Activated naive CD4-positive, alpha-beta T cell (primary cell): ENCODE results near the gene CD82.

Source experiments
- DNase-seq, 4 experiments: peaks; one replicate each; lab custom pipeline; 2025; lab: John Stamatoyannopoulos, UW

CD82 gene

GRCh38 chr11:44565211-44565952 is at the start of gene CD82:
Gene CD82, plus strand, starts transcription at chr11:44565663. Its CDS starts 29,000 bp downstream, at chr11:44594663.
- peak; percentile 93 to 97 (median 95) for DNase-seq

GRCh38 chr11:44516688-44517507 is 48.6 kb upstream of the CD82 start:
- DNase-seq, result no peak

GRCh38 chr11:44517541-44517940 is 47.9 kb upstream of the CD82 start:
- no peak for DNase-seq

GRCh38 chr11:44518968-44519550 is 46.4 kb upstream of the CD82 start:
- DNase-seq, result no peak

- no peak for DNase-seq
These were observed 45.3 kb upstream of the CD82 start for GRCh38 chr11:44519989-44520737.

GRCh38 chr11:44521148-44521547 is 44.3 kb upstream of the CD82 start:
- DNase-seq, result no peak

- DNase-seq, result no peak
These were observed 43.2 kb upstream of the CD82 start for GRCh38 chr11:44522294-44522693.

- DNase-seq, result no peak
These were observed 41.1 kb upstream of the CD82 start for GRCh38 chr11:44524346-44524745.

GRCh38 chr11:44524751-44525201 is 40.7 kb upstream of the CD82 start:
- DNase-seq, result no peak

GRCh38 chr11:44525473-44526252 is 39.8 kb upstream of the CD82 start:
- DNase-seq, result no peak

GRCh38 chr11:44526438-44526837 is 39.0 kb upstream of the CD82 start:
- no peak for DNase-seq

GRCh38 chr11:44527476-44527875 is 38.0 kb upstream of the CD82 start:
- no peak for DNase-seq

GRCh38 chr11:44528103-44528502 is 37.4 kb upstream of the CD82 start:
- DNase-seq, result no peak

GRCh38 chr11:44528581-44528980 is 36.9 kb upstream of the CD82 start:
- DNase-seq, result no peak

GRCh38 chr11:44529895-44530412 is 35.5 kb upstream of the CD82 start:
- no peak for DNase-seq

GRCh38 chr11:44530413-44531115 is 34.9 kb upstream of the CD82 start:
- no peak for DNase-seq

GRCh38 chr11:44531116-44531504 is 34.4 kb upstream of the CD82 start:
- DNase-seq, result no peak

GRCh38 chr11:44531636-44532035 is 33.8 kb upstream of the CD82 start:
- no peak for DNase-seq

- no peak for DNase-seq
These were observed 32.7 kb upstream of the CD82 start for GRCh38 chr11:44532809-44533208.

- DNase-seq, result no peak
These were observed 31.3 kb upstream of the CD82 start for GRCh38 chr11:44533921-44534711.
